HepG2 (cell line): ENCODE data around the gene SLC17A9. TPM values are rescaled to one million over a fixed set of nuclear protein-coding genes. Genes with fewer than 3 reads are reported as not detected.
A peak's percentile ranks its signal among the peaks of the same experiment; 100 is the strongest.

Experiments
- ATAC-seq: fragments of 200-7000 bp; cut with Tn5 transposase; 3 replicates; pipeline ENCODE4 v1.9.1; 2020; ENCODE audit warnings: mild to moderate bottlenecking, moderate library complexity
- BruUV-seq: library from RNA; stranded (reverse); fragments of 400-500 nt; replicated peaks from 2 replicates; lab custom pipeline; 2021; lab: Mats Ljungman, UMichigan
- CTCF ChIA-PET: fragments of 300-600 bp; formaldehyde crosslinking; extraction: SDS; loops from one replicate; lab custom pipeline; 2021; ENCODE audit warnings: low total read pairs, inconsistent platforms, low intra/inter-chr PET ratio; lab: Yijun Ruan, JAX
- POLR2A ChIA-PET: fragments of 350-600 bp; sonication (Branson Sonifier 250); formaldehyde crosslinking; loops from one replicate; lab custom pipeline; 2020; ENCODE audit warnings: antibody characterized with exemption, inconsistent platforms; lab: Yijun Ruan, JAX
- DNase-seq: peaks from one replicate; pipeline ENCODE4 v3.0.0-alpha.2; 2015; ENCODE audit warnings: low spot score
- FAIRE-seq: peaks from 3 replicates; lab custom pipeline; 2011; peaks lifted over from hg19 to GRCh38; lab: Jason Lieb, UNC
- H2AFZ ChIP-seq: one replicate; pipeline ENCODE4 v1.6.1; 2011; ENCODE audit warnings: low read length, inconsistent platforms
- H3K27ac ChIP-seq: fragments of 300-600 bp; 3 replicates; pipeline ENCODE4 v1.8.0; 2011; ENCODE audit warnings: mixed run types, mild to moderate bottlenecking, mixed read lengths, low read length, inconsistent platforms; ENCODE audit not compliant: insufficient read depth; ENCODE audit errors: extremely low read length
- H3K27me3 ChIP-seq, 2 experiments: fragments of 200-600 bp in 1 of 2; 2 replicates in 1 of 2; 3 replicates in 1 of 2; pipeline versions ENCODE4 v1.6.0 to v1.8.0; 2011; ENCODE audit warnings: low read length in 2 of 2, mild to moderate bottlenecking in 2 of 2, moderate library complexity in 2 of 2, inconsistent platforms in 1 of 2; ENCODE audit not compliant: insufficient read depth in 2 of 2, control insufficient read depth in 1 of 2
- H3K36me3 ChIP-seq, 2 experiments: fragments of 200-600 bp in 1 of 2; replicated peaks in 1 of 2; 2 replicates in 1 of 2; 3 replicates in 1 of 2; pipeline versions ENCODE4 v1.5.1 to v1.8.0; 2011; ENCODE audit warnings: low read length in 2 of 2, inconsistent platforms in 1 of 2; ENCODE audit not compliant: insufficient read depth in 2 of 2, control insufficient read depth in 1 of 2
- H3K4me1 ChIP-seq: 2 replicates; pipeline ENCODE4 v1.5.1; 2012; ENCODE audit warnings: low read length, inconsistent platforms; ENCODE audit not compliant: insufficient read depth
- H3K4me2 ChIP-seq: 2 replicates; pipeline ENCODE4 v1.6.0; 2011; ENCODE audit warnings: low read depth, low read length, inconsistent platforms
- H3K4me3 ChIP-seq, 3 experiments: fragments of 200-600 bp in 1 of 3; sonication (generic), shearing (Covaris generic) in 1 of 3; replicated peaks in 1 of 3; 2 replicates each; pipeline ENCODE4 v1.5.1; 2011 to 2016; ENCODE audit warnings: low read length in 3 of 3, inconsistent platforms in 2 of 3, low read depth in 2 of 3, mild to moderate bottlenecking in 2 of 3, control low read depth in 1 of 3, mixed read lengths in 1 of 3; ENCODE audit not compliant: insufficient read depth in 1 of 3
- H3K79me2 ChIP-seq: one replicate; pipeline ENCODE4 v1.6.1; 2011; ENCODE audit warnings: low read length, inconsistent platforms; ENCODE audit not compliant: insufficient read depth
- H3K9ac ChIP-seq: 2 replicates; pipeline ENCODE4 v1.6.0; 2011; ENCODE audit warnings: mild to moderate bottlenecking, low read depth, low read length, inconsistent platforms; ENCODE audit not compliant: insufficient read depth
- H3K9me3 ChIP-seq: 2 replicates; pipeline ENCODE4 v1.5.1; 2012; ENCODE audit warnings: mild to moderate bottlenecking, low read length
- H4K20me1 ChIP-seq: 2 replicates; pipeline ENCODE4 v1.6.0; 2011; ENCODE audit warnings: inconsistent platforms, mild to moderate bottlenecking, low read length, moderate library complexity; ENCODE audit not compliant: insufficient read depth
- BCL6 ChIP-seq: IDR thresholded peaks from 2 replicates; pipeline ENCODE4 v1.6.1; 2016; ENCODE audit warnings: missing genetic modification reagents, missing compliant biosample characterization
- CEBPG ChIP-seq: IDR thresholded peaks from 2 replicates; pipeline ENCODE4 v1.6.1; 2016
- GABPB1 ChIP-seq: IDR thresholded peaks from 2 replicates; pipeline ENCODE4 v1.6.1; 2016; ENCODE audit warnings: mild to moderate bottlenecking, missing genetic modification reagents, moderate library complexity, missing compliant biosample characterization
- GATAD1 ChIP-seq: IDR thresholded peaks from 2 replicates; pipeline ENCODE4 v1.6.1; 2016; ENCODE audit warnings: missing genetic modification reagents, missing compliant biosample characterization
- HCFC1 ChIP-seq: fragments of 150-350 bp; IDR thresholded peaks from 2 replicates; pipeline ENCODE4 v1.6.1; 2014; ENCODE audit warnings: low read depth, low read length
- HES4 ChIP-seq: sonication (generic); formaldehyde crosslinking; IDR thresholded peaks from 2 replicates; pipeline ENCODE4 v1.9.0; 2021; ENCODE audit warnings: mild to moderate bottlenecking, missing genetic modification reagents, borderline replicate concordance
- KDM3A ChIP-seq: IDR thresholded peaks from 2 replicates; pipeline ENCODE4 v1.6.1; 2018; ENCODE audit warnings: low read depth, missing compliant biosample characterization
- MEF2D ChIP-seq: sonication (generic); formaldehyde crosslinking; IDR thresholded peaks from 2 replicates; pipeline ENCODE4 v1.5.1; 2020; ENCODE audit warnings: mild to moderate bottlenecking, missing genetic modification reagents
- MTF2 ChIP-seq: sonication (generic); formaldehyde crosslinking; IDR thresholded peaks from 2 replicates; pipeline ENCODE4 v1.5.0; 2020; ENCODE audit warnings: missing genetic modification reagents, borderline replicate concordance
- PHB2 ChIP-seq: fragments of 450-650 bp; IDR thresholded peaks from 2 replicates; pipeline ENCODE4 v1.6.1; 2018; ENCODE audit not compliant: partially characterized antibody
- POLR2G ChIP-seq: fragments of 200-400 bp; formaldehyde crosslinking; IDR thresholded peaks from 2 replicates; pipeline ENCODE4 v1.6.1; 2018; ENCODE audit warnings: mild to moderate bottlenecking, low read depth, low read length, moderate library complexity
- SMAD9 ChIP-seq: sonication (generic); formaldehyde crosslinking; IDR thresholded peaks from 2 replicates; pipeline ENCODE4 v1.5.1; 2020; ENCODE audit warnings: mild to moderate bottlenecking, missing genetic modification reagents
- TAF15 ChIP-seq: fragments of 200-400 bp; formaldehyde crosslinking; IDR thresholded peaks from one replicate; pipeline ENCODE4 v1.6.1; 2018; ENCODE audit warnings: mild to moderate bottlenecking, low read depth, low read length; ENCODE audit not compliant: poor library complexity, severe bottlenecking
- TSC22D2 ChIP-seq: sonication (generic); formaldehyde crosslinking; IDR thresholded peaks from 2 replicates; pipeline ENCODE4 v1.5.1; 2020; ENCODE audit warnings: missing genetic modification reagents, mild to moderate bottlenecking, borderline replicate concordance
- YEATS4 ChIP-seq: sonication (generic); formaldehyde crosslinking; IDR thresholded peaks from 2 replicates; pipeline ENCODE4 v1.4.0; 2020; ENCODE audit warnings: missing genetic modification reagents, borderline replicate concordance
- ZNF7 ChIP-seq: IDR thresholded peaks from 2 replicates; pipeline ENCODE4 v1.6.1; 2016; ENCODE audit warnings: missing biosample characterization, missing genetic modification reagents
- ZNF761 ChIP-seq: sonication (generic); formaldehyde crosslinking; conservative IDR thresholded peaks from 2 replicates; pipeline ENCODE4 v1.4.0; 2020; ENCODE audit warnings: mild to moderate bottlenecking, missing genetic modification reagents
- WGBS: methylation state at CpG from one replicate; pipeline ENCODE4 v1.1.6; 2017; ENCODE audit warnings: low lambda C conversion rate; 5-methylcytosine and 5-hydroxymethylcytosine counted together
- in situ Hi-C: cut with HindIII; loops from 2 replicates; pipeline ENCODE4 v1.10.0; 2017; ENCODE audit warnings: low pct_unique_long_range_greater_than_20kb; ENCODE audit not compliant: extremely low pct_ligation_motif_present
- intact Hi-C: fragments of 100-400 bp; cut with micrococcal nuclease; formaldehyde crosslinking; loops from one replicate; pipeline ENCODE4 v1.10.0; 2022; ENCODE audit not compliant: unreplicated experiment
- polyA plus RNA-seq, 8 experiments: library from polyadenylated mRNA; depleted of rRNA in 3 of 8; stranded (reverse) in 7 of 8; unstranded in 1 of 8; fragments of >200 nt; fragmentation: Illumina TruSeq in 4 of 8; extraction: Trizol in 4 of 8; gene quantifications; 2 replicates each; pipeline versions ENCODE4 v1.2.1 to v1.2.3, GENCODE V29; 2011 to 2016; ENCODE audit warnings: low read depth in 4 of 8, missing spikeins in 1 of 8, mixed read lengths in 1 of 8; ENCODE audit not compliant: insufficient read depth in 1 of 8
- total RNA-seq, 5 experiments: library from RNA; depleted of rRNA; stranded (reverse); fragments of >200 nt; fragmentation: Illumina TruSeq; extraction: Trizol; gene quantifications; 2 replicates each; pipeline ENCODE4 v1.2.3, GENCODE V29; 2016; ENCODE audit warnings: low read depth in 1 of 5
- TF ChIP-seq, protein P1 (sequence below): fragments of 450-650 bp; IDR thresholded peaks from 2 replicates; pipeline ENCODE4 v1.6.1; 2017
- TF ChIP-seq, protein P2 (sequence below): IDR thresholded peaks from 2 replicates; pipeline ENCODE4 v1.6.1; 2016

The SLC17A9 gene
- total and polyA plus RNA-seq, 2 of the 13 experiments (the other 11 are each of a cell fraction or from before 2014, with no cell fraction given): 110 to 191 TPM

DNA sequence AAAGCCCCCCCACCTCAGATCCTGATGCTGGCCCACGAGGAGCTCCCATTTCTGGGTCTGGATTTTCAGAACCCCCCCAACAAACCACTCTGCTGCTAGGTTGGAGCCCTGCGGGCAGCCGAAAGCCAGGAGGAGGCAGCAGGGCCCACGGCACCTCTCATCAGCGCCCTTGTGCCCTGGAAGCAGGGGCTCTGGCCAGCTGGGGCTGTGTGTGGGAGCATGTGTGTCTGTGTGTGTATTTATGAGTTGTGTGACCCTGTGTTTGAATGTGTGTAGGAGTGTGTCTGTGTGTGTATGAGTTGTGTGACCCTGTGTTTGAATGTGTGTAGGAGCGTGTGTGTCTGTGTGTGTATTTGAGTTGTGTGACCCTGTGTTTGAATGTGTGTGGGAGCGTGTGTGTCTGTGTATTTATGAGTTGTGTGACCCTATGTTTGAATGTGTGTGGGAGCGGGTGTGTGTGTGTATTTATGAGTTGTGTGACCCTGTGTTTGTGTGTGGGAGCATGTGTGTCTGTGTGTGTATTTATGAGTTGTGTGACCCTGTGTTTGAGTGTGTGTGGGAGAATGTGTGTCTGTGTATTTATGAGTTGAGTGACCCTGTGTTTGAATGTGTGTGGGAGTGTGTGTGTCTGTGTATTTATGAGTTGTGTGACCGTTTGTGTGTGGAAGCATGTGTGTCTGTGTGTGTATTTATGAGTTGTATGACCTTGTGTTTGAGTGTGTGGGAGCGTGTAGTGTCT, 18.9 kb downstream of the SLC17A9 start (continued):
- TF ChIP-seq, protein P1, sequence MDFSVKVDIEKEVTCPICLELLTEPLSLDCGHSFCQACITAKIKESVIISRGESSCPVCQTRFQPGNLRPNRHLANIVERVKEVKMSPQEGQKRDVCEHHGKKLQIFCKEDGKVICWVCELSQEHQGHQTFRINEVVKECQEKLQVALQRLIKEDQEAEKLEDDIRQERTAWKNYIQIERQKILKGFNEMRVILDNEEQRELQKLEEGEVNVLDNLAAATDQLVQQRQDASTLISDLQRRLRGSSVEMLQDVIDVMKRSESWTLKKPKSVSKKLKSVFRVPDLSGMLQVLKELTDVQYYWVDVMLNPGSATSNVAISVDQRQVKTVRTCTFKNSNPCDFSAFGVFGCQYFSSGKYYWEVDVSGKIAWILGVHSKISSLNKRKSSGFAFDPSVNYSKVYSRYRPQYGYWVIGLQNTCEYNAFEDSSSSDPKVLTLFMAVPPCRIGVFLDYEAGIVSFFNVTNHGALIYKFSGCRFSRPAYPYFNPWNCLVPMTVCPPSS: 0 out of 2 replicates have a peak, but pooled peaks have one; percentile 20
- TF ChIP-seq SMAD9 (CRISPR knock-in tag) (0 out of 2 replicates have a peak, but pooled peaks have one; percentile 54), HES4 (CRISPR knock-in tag) (no peak), ZNF761 (CRISPR knock-in tag) (0 out of 2 replicates have a peak, but pooled peaks have one; percentile 35), KDM3A (peak; percentile 7; the same call in 1 of the 2 replicates)

DNA sequence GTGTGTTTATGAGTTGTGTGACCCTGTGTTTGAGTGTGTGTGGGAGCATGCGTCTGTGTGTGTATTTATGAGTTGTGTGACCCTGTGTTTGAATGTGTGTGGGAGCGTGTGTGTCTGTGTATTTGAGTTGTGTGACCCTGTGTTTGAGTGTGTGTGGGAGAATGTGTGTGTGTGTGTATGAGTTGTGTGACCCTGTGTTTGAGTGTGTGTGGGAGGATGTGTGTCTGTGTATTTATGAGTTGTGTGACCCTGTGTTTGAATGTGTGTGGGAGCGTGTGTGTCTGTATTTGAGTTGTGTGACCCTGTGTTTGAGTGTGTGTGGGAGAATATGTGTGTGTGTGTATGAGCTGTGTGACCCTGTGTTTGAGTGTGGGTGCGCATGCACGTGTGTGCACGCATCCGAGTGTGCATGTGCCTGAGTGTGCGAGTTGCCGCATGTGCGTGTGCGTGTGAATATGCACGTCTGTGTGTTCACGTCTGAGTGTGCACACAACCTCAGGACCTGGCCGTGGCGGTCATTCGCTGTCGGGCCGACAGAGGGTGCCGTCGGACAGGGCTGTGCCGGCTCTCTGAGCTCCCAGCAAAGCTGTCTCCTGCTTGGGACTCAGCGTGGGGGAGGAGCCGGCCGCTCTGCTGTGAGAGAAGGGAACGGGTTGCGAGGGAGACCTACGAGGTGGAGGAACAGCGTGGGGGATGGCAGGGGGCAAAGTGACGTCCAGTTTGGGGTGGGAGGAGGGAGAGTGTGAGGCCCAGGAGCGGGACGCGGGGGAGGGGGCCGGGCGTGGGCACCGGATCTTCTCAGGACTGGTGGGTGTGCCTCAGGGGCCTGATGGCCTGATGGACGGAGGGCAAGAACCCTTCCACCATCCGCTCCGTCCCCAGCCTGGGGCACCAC, 19.7 kb downstream of the SLC17A9 start:
- ChIA-PET POLR2A (interaction anchor here (0.6 to 1.3 kb wide), 9 partner anchors 12 to 601 kb away, joined by 3 to 10 read pairs (median 4); partner anchors contain the start of gene GID8), CTCF (interaction anchor here (2.2 kb wide), 1 partner anchor 36 kb away, joined by 42 read pairs; no protein-coding TSS in a partner anchor)
- Histone ChIP-seq H4K20me1 (peaks cover 16% of the 10 kb centered on the region; the same call in 1 of the 2 replicates), H3K27ac (no peak overlapping the region), H3K9me3 (no peaks in the 10 kb centered on the region), H2AFZ (no peak overlapping the region), H3K36me3 (peaks cover 0 to 5% of the 10 kb centered on the region in 2 experiments; a peak in 2 of 5 replicates), H3K4me2 (peak overlapping the region; percentile 80), H3K79me2 (no peaks in the 10 kb centered on the region), H3K4me1 (peaks cover 45% of the 10 kb centered on the region), H3K27me3 (peaks cover 27 to 61% of the 10 kb centered on the region in 2 experiments), H3K4me3 (peak overlapping the region; percentile 1 to 65 (median 48); a peak in 4 of 6 replicates), H3K9ac (peak overlapping the region; percentile 63; the same call in 1 of the 2 replicates)
- FAIRE-seq: peak; percentile 91
- DNase-seq: peak; percentile 79
- no TSS peak for BruUV-seq
- peak; percentile 63 for ATAC-seq
- WGBS: 2% methylated on average over 33 of the region's 38 CpGs
- intact Hi-C loops (loop anchor here (1.0 to 2.0 kb wide), 3 partner anchors 17 to 37 kb away; no protein-coding TSS in a partner anchor), in situ Hi-C loops (no loop called here)
- TF ChIP-seq CEBPG (CRISPR knock-in tag): 0 out of 2 replicates have a peak, but pooled peaks have one; percentile 15
- peak; percentile 88; the same call in 1 of the 2 replicates for TF ChIP-seq TSC22D2
- peak; percentile 45 for TF ChIP-seq TAF15
- 0 out of 2 replicates have a peak, but pooled peaks have one; percentile 51 for TF ChIP-seq YEATS4 (CRISPR knock-in tag)
- no peak for TF ChIP-seq ZNF7
- TF ChIP-seq BCL6 (CRISPR knock-in tag): peak; percentile 46
- TF ChIP-seq, protein P2, sequence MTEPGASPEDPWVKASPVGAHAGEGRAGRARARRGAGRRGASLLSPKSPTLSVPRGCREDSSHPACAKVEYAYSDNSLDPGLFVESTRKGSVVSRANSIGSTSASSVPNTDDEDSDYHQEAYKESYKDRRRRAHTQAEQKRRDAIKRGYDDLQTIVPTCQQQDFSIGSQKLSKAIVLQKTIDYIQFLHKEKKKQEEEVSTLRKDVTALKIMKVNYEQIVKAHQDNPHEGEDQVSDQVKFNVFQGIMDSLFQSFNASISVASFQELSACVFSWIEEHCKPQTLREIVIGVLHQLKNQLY (CRISPR knock-in tag): no peak
- no peak for TF ChIP-seq POLR2G
- no peak for TF ChIP-seq PHB2
- peak; percentile 70 for TF ChIP-seq GABPB1
- TF ChIP-seq GATAD1 (CRISPR knock-in tag): peak; percentile 56
- peak; percentile 28; the same call in 1 of the 2 replicates for TF ChIP-seq MEF2D (CRISPR knock-in tag)
- no peak for TF ChIP-seq HCFC1
- peak; percentile 99 for TF ChIP-seq MTF2 (CRISPR knock-in tag)
